Ascending aorta (tissue), 2 donors: ENCODE results near the gene FOXP1. TPM values are rescaled to one million over a fixed set of nuclear protein-coding genes. Genes with fewer than 3 reads are reported as not detected.

ENCODE experiments used
- DNase-seq, 2 donors: peaks; one replicate each; pipeline ENCODE4 v3.0.0-alpha.2; 2019; ENCODE audit warnings: low spot score in 2 of 2
- H3K27ac ChIP-seq, 2 donors: fragments of 200-600 bp; sonication (generic); one replicate each; pipeline ENCODE4 v1.5.1; 2016 to 2017; ENCODE audit warnings: mild to moderate bottlenecking in 1 of 2
- H3K27me3 ChIP-seq: fragments of 200-600 bp; sonication (generic); one replicate; pipeline ENCODE4 v1.5.1; 2017
- H3K36me3 ChIP-seq, 2 donors: fragments of 200-600 bp; sonication (generic); one replicate each; pipeline ENCODE4 v1.5.1; 2016
- H3K4me1 ChIP-seq, 2 donors: fragments of 200-600 bp; sonication (generic); one replicate each; pipeline ENCODE4 v1.5.1; 2016 to 2017; ENCODE audit warnings: mild to moderate bottlenecking in 1 of 2
- H3K4me3 ChIP-seq, 2 donors: fragments of 200-600 bp; sonication (generic); one replicate each; pipeline ENCODE4 v1.5.1; 2016 to 2017; ENCODE audit warnings: mild to moderate bottlenecking in 1 of 2
- H3K9me3 ChIP-seq, 2 donors: fragments of 200-600 bp; sonication (generic); one replicate each; pipeline ENCODE4 v1.5.1; 2016
- intact Hi-C: fragments of 100-400 bp; cut with DNase I; formaldehyde crosslinking; loops from one replicate; pipeline ENCODE4 v1.15.1; 2023
- total RNA-seq: library from RNA; depleted of rRNA; stranded (reverse); fragments of >200 nt; gene quantifications from one replicate; pipeline ENCODE4 v1.1.0, GENCODE V29; 2016
- TF ChIP-seq, protein P1 (sequence below), 3 experiments: fragments of 200-600 bp in 2 of 3; fragments of 450-650 bp in 1 of 3; sonication (generic) in 2 of 3; IDR thresholded peaks; one replicate each; pipeline ENCODE4 v1.5.1; 2016 to 2019; ENCODE audit warnings: antibody characterized with exemption in 3 of 3, mild to moderate bottlenecking in 1 of 3, moderate library complexity in 1 of 3

FOXP1 gene
- total RNA-seq, 1 donor from 2014 or later = 171 TPM

DNA sequence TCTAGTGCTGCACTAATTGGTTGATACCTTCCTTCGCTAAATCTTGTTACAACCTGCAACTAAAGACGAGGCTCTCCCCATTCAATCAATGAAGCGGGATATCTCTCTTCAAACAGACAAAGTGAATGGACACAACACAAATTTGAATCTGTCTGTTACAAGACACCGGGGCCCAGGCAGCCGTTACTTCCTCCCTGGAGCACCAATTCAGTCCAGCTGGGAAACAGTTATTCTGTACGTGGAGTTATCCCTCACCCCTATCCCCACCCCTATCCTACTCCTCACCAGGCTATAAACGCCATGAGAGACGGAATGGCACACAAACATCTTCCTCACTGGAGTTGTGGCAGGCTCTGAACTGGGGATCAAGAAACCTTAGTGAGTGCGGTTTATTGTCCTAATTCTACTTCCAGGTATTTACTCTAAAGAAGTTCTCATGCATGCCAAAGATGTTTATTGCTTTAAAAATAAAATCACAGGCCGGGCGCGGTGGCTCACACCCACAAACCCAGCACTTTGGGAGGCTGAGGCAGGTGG lies 181.8 kb downstream of the FOXP1 start:
- TF ChIP-seq, protein P1, sequence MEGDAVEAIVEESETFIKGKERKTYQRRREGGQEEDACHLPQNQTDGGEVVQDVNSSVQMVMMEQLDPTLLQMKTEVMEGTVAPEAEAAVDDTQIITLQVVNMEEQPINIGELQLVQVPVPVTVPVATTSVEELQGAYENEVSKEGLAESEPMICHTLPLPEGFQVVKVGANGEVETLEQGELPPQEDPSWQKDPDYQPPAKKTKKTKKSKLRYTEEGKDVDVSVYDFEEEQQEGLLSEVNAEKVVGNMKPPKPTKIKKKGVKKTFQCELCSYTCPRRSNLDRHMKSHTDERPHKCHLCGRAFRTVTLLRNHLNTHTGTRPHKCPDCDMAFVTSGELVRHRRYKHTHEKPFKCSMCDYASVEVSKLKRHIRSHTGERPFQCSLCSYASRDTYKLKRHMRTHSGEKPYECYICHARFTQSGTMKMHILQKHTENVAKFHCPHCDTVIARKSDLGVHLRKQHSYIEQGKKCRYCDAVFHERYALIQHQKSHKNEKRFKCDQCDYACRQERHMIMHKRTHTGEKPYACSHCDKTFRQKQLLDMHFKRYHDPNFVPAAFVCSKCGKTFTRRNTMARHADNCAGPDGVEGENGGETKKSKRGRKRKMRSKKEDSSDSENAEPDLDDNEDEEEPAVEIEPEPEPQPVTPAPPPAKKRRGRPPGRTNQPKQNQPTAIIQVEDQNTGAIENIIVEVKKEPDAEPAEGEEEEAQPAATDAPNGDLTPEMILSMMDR (IDR thresholded peaks at IDR 0.05) = no peak
- no peak overlapping the region for H3K4me3 ChIP-seq

DNA sequence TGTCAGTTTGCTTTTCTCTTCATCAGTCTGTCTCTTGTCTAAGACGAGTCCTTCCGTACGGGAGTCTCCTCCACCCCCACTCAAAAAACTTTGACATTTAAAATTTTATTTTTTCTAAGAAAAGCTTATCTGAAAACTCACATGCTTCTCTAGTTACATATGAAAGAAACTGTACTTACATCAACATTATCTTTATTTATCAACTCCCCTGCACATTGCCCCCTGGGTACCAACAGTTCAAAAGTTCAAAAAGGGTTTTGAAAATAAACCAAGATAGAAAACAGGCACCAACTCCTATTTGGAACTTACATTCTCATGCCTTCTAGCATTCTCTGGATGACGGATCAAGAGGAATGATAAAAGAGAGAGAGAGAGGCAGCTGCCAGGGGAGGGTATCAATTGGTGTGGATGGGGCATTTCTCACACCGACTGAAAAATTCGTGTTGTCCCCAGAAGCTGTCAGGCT lies 182.5 kb downstream of the FOXP1 start:
- H3K36me3 ChIP-seq = no peaks in the 10 kb centered on the region
- no peaks in the 10 kb centered on the region for H3K27me3 ChIP-seq
- no peak overlapping the region for H3K4me3 ChIP-seq
- DNase-seq = no peak
- no peak overlapping the region for H3K27ac ChIP-seq
- H3K4me1 ChIP-seq = peaks cover 0 to 15% of the 10 kb centered on the region in 2 donors
- H3K9me3 ChIP-seq = no peaks in the 10 kb centered on the region
- TF ChIP-seq, protein P1 (IDR thresholded peaks at IDR 0.05) = no peak
- intact Hi-C loops = no loop called here

More for the DNA sequence above, 181.8 kb downstream of the FOXP1 start:
- intact Hi-C loops = no loop called here
- Histone ChIP-seq H3K27me3 (no peaks in the 10 kb centered on the region), H3K9me3 (no peaks in the 10 kb centered on the region), H3K4me1 (peaks cover 0 to 8% of the 10 kb centered on the region in 2 donors), H3K36me3 (no peaks in the 10 kb centered on the region), H3K27ac (no peak overlapping the region)
- no peak for DNase-seq

DNA sequence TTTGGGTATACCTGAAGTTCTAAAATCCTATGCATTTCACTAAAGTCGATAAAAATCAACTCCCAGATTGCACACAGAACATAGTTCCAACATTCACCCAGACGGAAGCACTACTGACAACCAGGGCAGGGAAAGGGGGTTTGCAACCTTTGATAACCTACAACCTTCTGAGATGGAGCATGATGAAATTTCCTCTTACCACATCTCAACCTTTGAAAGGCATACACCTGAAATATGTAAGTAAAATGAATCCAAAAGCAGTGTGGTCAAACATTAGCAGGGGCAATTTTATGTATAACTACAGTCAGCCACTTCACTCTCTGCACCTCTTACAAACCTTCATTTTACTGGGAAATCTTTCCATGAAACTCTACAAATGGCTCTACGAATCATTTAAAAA lies 184.1 kb downstream of the FOXP1 start:
- DNase-seq = no peak
- Histone ChIP-seq H3K9me3 (no peaks in the 10 kb centered on the region), H3K36me3 (no peaks in the 10 kb centered on the region), H3K27ac (no peak overlapping the region), H3K4me1 (peaks cover 0 to 16% of the 10 kb centered on the region in 2 donors), H3K4me3 (no peak overlapping the region), H3K27me3 (no peaks in the 10 kb centered on the region)
- intact Hi-C loops = no loop called here
- TF ChIP-seq, protein P1 (IDR thresholded peaks at IDR 0.05) = no peak

DNA sequence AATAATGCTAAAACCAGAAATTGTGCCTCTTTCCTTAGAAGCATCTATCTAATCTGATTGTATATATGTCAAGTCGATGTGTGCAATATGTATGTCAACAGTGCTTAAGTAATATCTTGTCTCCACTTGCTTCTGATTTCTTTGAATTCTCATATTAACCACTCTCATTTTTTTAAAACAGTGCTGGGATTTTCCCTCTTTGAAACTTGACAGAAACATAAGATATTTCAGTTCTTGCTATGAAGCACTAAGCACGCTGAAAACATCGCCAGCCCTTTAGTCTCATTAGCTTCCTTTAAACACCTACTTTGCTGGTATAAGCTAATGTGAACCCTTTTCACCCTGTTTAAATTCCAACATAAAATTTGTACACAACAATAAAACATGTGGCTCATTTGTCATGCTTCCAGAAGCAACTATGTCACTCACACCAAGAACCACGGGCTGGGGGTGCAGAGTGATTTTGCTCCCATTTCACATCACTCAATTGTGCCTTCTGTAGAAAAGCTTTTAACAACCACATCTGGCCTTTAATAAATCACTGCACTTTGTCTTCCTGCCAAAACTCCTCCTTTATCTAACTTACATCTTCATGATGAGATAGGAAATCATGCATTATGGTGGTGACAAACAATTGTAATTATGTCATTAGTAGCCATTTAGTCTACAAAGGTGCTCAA lies 185.2 kb downstream of the FOXP1 start:
- H3K9me3 ChIP-seq = no peaks in the 10 kb centered on the region
- intact Hi-C loops = no loop called here
- peaks cover 0 to 16% of the 10 kb centered on the region in 2 donors for H3K4me1 ChIP-seq
- no peak for DNase-seq
- no peaks in the 10 kb centered on the region for H3K36me3 ChIP-seq
- no peak overlapping the region for H3K27ac ChIP-seq
- TF ChIP-seq, protein P1 (IDR thresholded peaks at IDR 0.05) = no peak
- H3K4me3 ChIP-seq = no peak overlapping the region
- H3K27me3 ChIP-seq = no peaks in the 10 kb centered on the region

DNA sequence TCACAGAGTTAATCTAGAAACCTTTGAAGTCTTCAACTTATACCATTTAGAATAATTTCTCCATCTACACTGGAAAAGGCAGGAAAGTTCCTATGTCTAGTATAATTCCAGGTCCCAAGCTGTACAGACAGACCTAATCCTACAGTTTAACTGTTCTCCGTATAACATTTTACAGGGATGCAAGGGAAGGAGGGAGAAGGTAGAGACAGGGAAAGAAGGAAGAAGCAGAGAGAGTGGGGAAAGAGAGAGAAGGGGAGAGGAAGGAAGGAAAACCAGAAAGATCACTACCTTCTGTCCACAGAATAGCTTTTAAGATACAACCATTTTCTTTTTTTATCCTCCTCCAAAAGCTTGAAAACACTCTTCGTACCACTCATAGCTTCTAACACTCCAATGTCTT lies 185.8 kb downstream of the FOXP1 start:
- Histone ChIP-seq H3K27ac (no peak overlapping the region), H3K36me3 (no peaks in the 10 kb centered on the region), H3K4me3 (no peak overlapping the region), H3K4me1 (peaks cover 0 to 17% of the 10 kb centered on the region in 2 donors), H3K9me3 (no peaks in the 10 kb centered on the region), H3K27me3 (no peaks in the 10 kb centered on the region)
- intact Hi-C loops = no loop called here
- no peak for DNase-seq
- TF ChIP-seq, protein P1 (IDR thresholded peaks at IDR 0.05) = no peak
